Body of pancreas (tissue), 4 donors: ENCODE results near the gene ABCA1.

Source experiments
- POLR2A ChIP-seq, 3 donors: fragments of 450-650 bp; IDR thresholded peaks; one replicate each; pipeline ENCODE4 v1.6.1; 2016; ENCODE audit warnings: antibody characterized with exemption in 3 of 3, mild to moderate bottlenecking in 2 of 3
- TF ChIP-seq, protein P1 (sequence below), 7 experiments: fragments of 450-650 bp in 4 of 7; fragments of 200-600 bp in 3 of 7; sonication (generic) in 3 of 7; IDR thresholded peaks; one replicate each; pipeline ENCODE4 v1.5.1; 2016 to 2019; ENCODE audit warnings: antibody characterized with exemption in 7 of 7

DNA sequence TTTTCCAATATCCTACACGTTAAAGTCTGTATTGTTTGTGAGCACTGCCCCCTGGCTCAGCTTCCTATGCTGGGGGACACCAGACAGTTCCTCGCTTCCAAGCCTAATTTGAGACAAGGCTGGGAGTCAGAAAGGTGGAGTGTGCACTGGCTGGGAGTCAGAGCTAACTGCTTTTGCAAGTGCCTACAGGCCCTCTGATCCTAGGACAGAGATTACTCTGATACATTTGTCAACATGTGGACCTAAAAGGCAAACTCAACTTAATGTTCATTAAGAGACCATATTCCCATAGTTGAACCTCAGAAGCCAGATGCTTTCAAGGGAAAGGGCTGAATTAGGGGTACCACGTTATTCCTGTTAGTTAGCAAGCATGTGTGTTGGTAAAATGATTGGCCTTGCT is 83.2 kb downstream of the ABCA1 start:
- TF ChIP-seq, protein P1, sequence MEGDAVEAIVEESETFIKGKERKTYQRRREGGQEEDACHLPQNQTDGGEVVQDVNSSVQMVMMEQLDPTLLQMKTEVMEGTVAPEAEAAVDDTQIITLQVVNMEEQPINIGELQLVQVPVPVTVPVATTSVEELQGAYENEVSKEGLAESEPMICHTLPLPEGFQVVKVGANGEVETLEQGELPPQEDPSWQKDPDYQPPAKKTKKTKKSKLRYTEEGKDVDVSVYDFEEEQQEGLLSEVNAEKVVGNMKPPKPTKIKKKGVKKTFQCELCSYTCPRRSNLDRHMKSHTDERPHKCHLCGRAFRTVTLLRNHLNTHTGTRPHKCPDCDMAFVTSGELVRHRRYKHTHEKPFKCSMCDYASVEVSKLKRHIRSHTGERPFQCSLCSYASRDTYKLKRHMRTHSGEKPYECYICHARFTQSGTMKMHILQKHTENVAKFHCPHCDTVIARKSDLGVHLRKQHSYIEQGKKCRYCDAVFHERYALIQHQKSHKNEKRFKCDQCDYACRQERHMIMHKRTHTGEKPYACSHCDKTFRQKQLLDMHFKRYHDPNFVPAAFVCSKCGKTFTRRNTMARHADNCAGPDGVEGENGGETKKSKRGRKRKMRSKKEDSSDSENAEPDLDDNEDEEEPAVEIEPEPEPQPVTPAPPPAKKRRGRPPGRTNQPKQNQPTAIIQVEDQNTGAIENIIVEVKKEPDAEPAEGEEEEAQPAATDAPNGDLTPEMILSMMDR (IDR thresholded peaks at IDR 0.05), result no peak
- TF ChIP-seq POLR2A (IDR thresholded peaks at IDR 0.05), result no peak
